OCI-LY3 (cell line): Measurements from ENCODE around the gene AHNAK2.

Source experiments
- H2AFZ ChIP-seq: fragments of 200-600, 300-600 bp; shearing (Covaris generic); 2 replicates; pipeline ENCODE4 v1.6.0; 2014; ENCODE audit warnings: antibody characterized with exemption, low read depth, low read length
- H3K27ac ChIP-seq: fragments of 200-600, 300-600 bp; sonication (generic); 2 replicates; pipeline ENCODE4 v1.5.1; 2014; ENCODE audit warnings: mild to moderate bottlenecking, low read length, moderate library complexity, mixed read lengths
- H3K27me3 ChIP-seq: fragments of 200-600, 300-600 bp; sonication (generic); 2 replicates; pipeline ENCODE4 v1.6.1; 2014; ENCODE audit warnings: low read depth, low read length, mixed read lengths
- H3K36me3 ChIP-seq: fragments of 200-600, 300-600 bp; sonication (generic); replicated peaks from 2 replicates; pipeline ENCODE3; 2014; ENCODE audit warnings: low read depth, low read length, mixed read lengths
- H3K4me1 ChIP-seq: fragments of 300-600, 200-600 bp; sonication (generic); 2 replicates; pipeline ENCODE4 v1.6.1; 2014; ENCODE audit warnings: low read length, mixed read lengths
- H3K4me2 ChIP-seq: fragments of 200-600, 300-600 bp; sonication (generic); 2 replicates; pipeline ENCODE4 v1.6.1; 2014; ENCODE audit warnings: low read length, mixed read lengths
- H3K4me3 ChIP-seq: fragments of 300-600, 200-600 bp; sonication (generic); 2 replicates; pipeline ENCODE4 v1.5.1; 2014; ENCODE audit warnings: antibody characterized with exemption, mild to moderate bottlenecking, low read length, moderate library complexity
- H3K79me2 ChIP-seq: fragments of 300-600, 200-600 bp; shearing (Covaris generic); 2 replicates; pipeline ENCODE4 v1.6.1; 2014; ENCODE audit warnings: mild to moderate bottlenecking, low read length, mixed read lengths
- H3K9ac ChIP-seq: fragments of 300-600, 200-600 bp; shearing (Covaris generic); 2 replicates; pipeline ENCODE4 v1.6.0; 2014; ENCODE audit warnings: mild to moderate bottlenecking, low read length, moderate library complexity
- H3K9me3 ChIP-seq: fragments of 200-600, 300-600 bp; shearing (Covaris generic); 2 replicates; pipeline ENCODE4 v1.6.1; 2014; ENCODE audit warnings: low read length, mixed read lengths; ENCODE audit not compliant: insufficient read depth
- H4K20me1 ChIP-seq: fragments of 200-600, 300-600 bp; sonication (generic); 2 replicates; pipeline ENCODE4 v1.6.1; 2016; ENCODE audit warnings: low read length, mixed read lengths; ENCODE audit not compliant: insufficient read depth
- EZH2phosphoT487 ChIP-seq: fragments of 200-600 bp; shearing (Covaris generic); IDR thresholded peaks from 2 replicates; pipeline ENCODE4 v1.6.1; 2018; ENCODE audit warnings: antibody characterized with exemption, mixed run types, low read depth
- TF ChIP-seq, protein P1 (sequence below): fragments of 200-600, 300-600 bp; sonication (generic); IDR thresholded peaks from 2 replicates; pipeline ENCODE4 v1.5.1; 2014; ENCODE audit warnings: antibody characterized with exemption, low read length, low read depth

The AHNAK2 gene

DNA sequence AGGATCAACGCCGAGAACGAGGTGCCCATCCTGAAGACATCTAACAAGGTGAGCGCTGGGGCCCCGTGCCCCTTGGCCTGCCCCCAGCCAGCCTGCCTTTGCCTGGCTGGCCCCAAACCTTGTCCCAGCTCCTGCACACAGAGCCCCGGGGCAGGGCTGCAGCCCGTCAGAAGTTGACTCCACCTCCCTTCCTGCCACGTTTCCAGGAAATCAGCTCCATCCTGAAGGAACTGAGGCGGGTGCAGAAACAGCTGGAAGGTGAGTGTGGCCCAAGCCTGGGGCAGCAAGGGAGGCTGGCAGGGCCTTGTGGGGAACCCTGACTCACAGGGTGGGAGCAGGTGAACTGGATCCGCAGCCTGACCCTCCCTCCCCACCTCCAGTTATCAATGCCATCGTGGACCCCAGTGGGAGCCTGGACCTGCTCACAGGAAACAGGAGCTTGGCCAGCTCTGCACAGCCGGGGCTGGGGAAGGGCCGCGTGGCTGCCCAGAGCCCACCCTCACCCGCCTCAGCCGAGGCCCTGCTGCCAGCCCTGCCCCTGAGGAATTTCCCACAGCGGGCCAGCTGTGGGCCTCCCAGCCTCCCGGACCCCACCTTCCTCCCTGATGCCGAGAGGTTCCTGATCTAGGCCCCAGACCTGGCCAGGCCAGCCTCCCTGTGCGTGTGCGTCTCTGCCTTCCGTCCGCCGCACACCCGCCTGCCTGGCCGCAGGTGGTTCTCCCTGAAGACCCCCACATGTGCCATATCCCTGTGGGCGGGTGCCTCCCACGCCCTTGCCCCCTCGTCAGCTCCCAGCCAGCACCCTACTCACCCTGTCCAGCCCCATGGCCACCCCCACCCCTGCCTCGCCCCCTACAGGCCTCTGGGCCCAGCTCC, 83.6 kb downstream of the AHNAK2 start:
- H3K4me1 ChIP-seq: peaks cover 13% of the 10 kb centered on the region
- no peaks in the 10 kb centered on the region for H3K36me3 ChIP-seq
- H3K9ac ChIP-seq: no peak overlapping the region
- no peaks in the 10 kb centered on the region for H3K9me3 ChIP-seq
- no peak overlapping the region for H2AFZ ChIP-seq
- H3K4me3 ChIP-seq: no peak overlapping the region
- no peak overlapping the region for H3K4me2 ChIP-seq
- H3K27ac ChIP-seq: no peak overlapping the region
- H3K79me2 ChIP-seq: no peaks in the 10 kb centered on the region
- TF ChIP-seq, protein P1, sequence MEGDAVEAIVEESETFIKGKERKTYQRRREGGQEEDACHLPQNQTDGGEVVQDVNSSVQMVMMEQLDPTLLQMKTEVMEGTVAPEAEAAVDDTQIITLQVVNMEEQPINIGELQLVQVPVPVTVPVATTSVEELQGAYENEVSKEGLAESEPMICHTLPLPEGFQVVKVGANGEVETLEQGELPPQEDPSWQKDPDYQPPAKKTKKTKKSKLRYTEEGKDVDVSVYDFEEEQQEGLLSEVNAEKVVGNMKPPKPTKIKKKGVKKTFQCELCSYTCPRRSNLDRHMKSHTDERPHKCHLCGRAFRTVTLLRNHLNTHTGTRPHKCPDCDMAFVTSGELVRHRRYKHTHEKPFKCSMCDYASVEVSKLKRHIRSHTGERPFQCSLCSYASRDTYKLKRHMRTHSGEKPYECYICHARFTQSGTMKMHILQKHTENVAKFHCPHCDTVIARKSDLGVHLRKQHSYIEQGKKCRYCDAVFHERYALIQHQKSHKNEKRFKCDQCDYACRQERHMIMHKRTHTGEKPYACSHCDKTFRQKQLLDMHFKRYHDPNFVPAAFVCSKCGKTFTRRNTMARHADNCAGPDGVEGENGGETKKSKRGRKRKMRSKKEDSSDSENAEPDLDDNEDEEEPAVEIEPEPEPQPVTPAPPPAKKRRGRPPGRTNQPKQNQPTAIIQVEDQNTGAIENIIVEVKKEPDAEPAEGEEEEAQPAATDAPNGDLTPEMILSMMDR: no peak
- TF ChIP-seq EZH2phosphoT487: no peak
- H4K20me1 ChIP-seq: no peaks in the 10 kb centered on the region
- no peaks in the 10 kb centered on the region for H3K27me3 ChIP-seq

DNA sequence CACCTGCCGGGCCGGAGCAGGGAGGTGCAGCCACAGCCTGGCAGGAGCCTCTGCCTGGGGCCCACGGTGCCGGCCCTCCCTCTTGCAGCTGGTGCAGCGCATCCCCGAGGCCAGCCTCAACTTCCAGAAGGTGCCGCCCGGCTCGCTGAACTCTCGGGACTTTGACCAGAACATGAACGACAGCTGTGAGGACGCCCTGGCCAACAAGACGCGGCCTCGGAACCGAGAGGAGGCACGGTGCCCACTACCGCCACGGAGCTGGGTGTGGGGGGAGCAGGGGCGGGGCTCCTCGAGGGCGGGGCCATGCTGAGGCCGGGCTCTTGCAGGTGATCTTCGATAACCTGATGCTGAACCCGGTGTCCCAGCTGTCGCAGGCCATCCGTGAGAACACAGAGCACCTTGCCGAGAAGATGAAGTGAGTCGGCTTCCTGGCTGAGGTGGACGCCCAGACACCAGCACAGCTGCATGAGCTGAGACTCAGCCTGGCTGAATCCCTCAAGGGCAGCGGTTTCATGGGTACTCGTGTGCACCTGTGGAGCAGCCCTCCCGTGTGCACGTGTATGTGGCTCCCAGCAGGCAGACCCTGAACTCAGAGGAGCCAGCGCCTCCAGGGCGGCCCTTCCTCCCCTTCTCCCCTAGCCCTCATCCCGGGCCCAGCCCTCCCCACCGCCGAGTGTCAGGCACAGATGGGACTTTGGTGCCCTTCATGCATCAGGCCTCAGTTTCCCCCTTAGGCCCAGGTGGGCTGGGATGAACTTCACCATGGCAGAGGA, 84.6 kb downstream of the AHNAK2 start:
- H3K9me3 ChIP-seq: no peaks in the 10 kb centered on the region
- H3K4me1 ChIP-seq: peaks cover 17% of the 10 kb centered on the region
- no peaks in the 10 kb centered on the region for H4K20me1 ChIP-seq
- no peaks in the 10 kb centered on the region for H3K36me3 ChIP-seq
- H3K79me2 ChIP-seq: no peaks in the 10 kb centered on the region
- TF ChIP-seq, protein P1: no peak
- TF ChIP-seq EZH2phosphoT487: no peak
- no peak overlapping the region for H3K27ac ChIP-seq
- H3K4me2 ChIP-seq: no peak overlapping the region
- no peaks in the 10 kb centered on the region for H3K27me3 ChIP-seq
- H3K4me3 ChIP-seq: no peak overlapping the region
- H2AFZ ChIP-seq: no peak overlapping the region
- H3K9ac ChIP-seq: no peak overlapping the region

DNA sequence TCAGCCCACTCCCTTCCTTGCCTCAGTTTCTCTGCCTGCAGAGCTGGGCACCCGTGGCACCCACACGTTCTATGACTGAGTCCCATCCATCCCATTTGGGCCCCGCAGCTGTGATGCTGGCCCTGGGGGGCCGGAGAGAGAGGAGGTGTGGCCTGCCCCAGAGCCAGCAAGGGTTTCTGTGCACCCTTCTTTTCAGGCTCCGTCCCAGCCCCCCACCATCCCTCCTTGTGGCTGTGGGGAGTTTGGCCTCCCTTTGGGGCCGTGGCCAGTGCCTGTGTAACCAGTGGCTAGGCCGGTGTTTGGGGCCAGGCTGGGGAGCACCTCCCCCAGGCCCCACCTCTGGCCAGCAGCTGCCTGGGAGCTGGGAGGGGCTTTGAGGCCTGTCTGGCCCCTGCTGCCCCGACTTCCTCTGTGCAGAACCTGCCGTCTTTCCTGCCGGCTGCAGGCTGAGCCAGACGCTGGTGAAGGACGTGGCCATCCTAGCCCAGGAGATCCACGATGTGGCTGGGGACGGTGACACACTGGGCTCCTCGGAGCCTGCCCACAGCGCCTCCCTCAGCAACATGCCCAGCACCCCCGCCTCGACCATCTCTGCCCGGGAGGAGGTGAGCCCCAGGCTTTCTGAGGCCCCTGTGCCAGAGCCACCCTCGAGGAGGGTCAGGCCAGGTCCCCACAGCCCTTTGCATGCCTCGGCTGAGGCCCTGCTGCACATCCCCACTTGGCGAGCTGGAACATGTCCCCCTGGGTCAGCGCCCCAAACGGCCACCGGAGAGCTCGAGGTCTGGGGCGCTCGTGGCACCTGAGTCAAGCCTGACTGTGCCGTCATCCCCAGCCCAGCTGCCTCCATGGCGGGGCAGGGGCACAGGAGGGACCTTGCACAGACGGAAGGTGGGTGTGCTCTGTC, 85.4 kb downstream of the AHNAK2 start:
- no peak for TF ChIP-seq EZH2phosphoT487
- TF ChIP-seq, protein P1: no peak
- Histone ChIP-seq H3K9ac (no peak overlapping the region), H3K4me2 (no peak overlapping the region), H3K36me3 (no peaks in the 10 kb centered on the region), H3K4me3 (no peak overlapping the region), H4K20me1 (no peaks in the 10 kb centered on the region), H3K27ac (no peak overlapping the region), H2AFZ (no peak overlapping the region), H3K4me1 (peaks cover 17% of the 10 kb centered on the region), H3K27me3 (no peaks in the 10 kb centered on the region), H3K9me3 (no peaks in the 10 kb centered on the region), H3K79me2 (no peaks in the 10 kb centered on the region)
